Liver (tissue), 9 donors: ENCODE results near the gene FOXD1. TPM values are rescaled to one million over a fixed set of nuclear protein-coding genes. Genes with fewer than 3 reads are reported as not detected.

Experiments used
- DNase-seq: peaks from one replicate; pipeline ENCODE4 v3.0.0-alpha.2; 2017; ENCODE audit warnings: low spot score
- H3K27ac ChIP-seq, 2 donors: one replicate each; pipeline ENCODE4 v1.7.0; 2013; ENCODE audit warnings: inconsistent platforms in 2 of 2, low read length in 2 of 2, control low read depth in 1 of 2, low read depth in 1 of 2, mild to moderate bottlenecking in 1 of 2
- H3K27me3 ChIP-seq, 4 donors: one replicate each; pipeline versions ENCODE4 v1.6.1 to v1.7.0; 2013; ENCODE audit warnings: low read length in 3 of 4, inconsistent platforms in 1 of 4, mild to moderate bottlenecking in 1 of 4, moderate library complexity in 1 of 4; ENCODE audit not compliant: control insufficient read depth in 4 of 4, insufficient read depth in 4 of 4
- H3K36me3 ChIP-seq, 4 donors: one replicate each; pipeline versions ENCODE4 v1.6.1 to v1.7.0; 2013; ENCODE audit warnings: low read length in 3 of 4, mild to moderate bottlenecking in 3 of 4, low read depth in 1 of 4, moderate library complexity in 1 of 4; ENCODE audit not compliant: control insufficient read depth in 4 of 4, insufficient read depth in 3 of 4
- H3K4me1 ChIP-seq, 4 donors: one replicate each; pipeline versions ENCODE4 v1.6.1 to v1.7.0; 2013; ENCODE audit warnings: low read length in 3 of 4, mild to moderate bottlenecking in 3 of 4, moderate library complexity in 1 of 4; ENCODE audit not compliant: control insufficient read depth in 4 of 4, insufficient read depth in 4 of 4
- H3K4me3 ChIP-seq, 3 donors: one replicate each; pipeline versions ENCODE4 v1.6.1 to v1.7.0; 2013; ENCODE audit warnings: low read length in 3 of 3, control low read depth in 1 of 3, low read depth in 1 of 3, mild to moderate bottlenecking in 1 of 3
- H3K9ac ChIP-seq, 2 donors: one replicate each; pipeline ENCODE4 v1.7.0; 2013; ENCODE audit warnings: low read length in 2 of 2, mild to moderate bottlenecking in 2 of 2, moderate library complexity in 2 of 2, control low read depth in 1 of 2, low read depth in 1 of 2
- H3K9me3 ChIP-seq, 4 donors: one replicate each; pipeline versions ENCODE4 v1.6.1 to v1.7.0; 2013; ENCODE audit warnings: low read length in 3 of 4; ENCODE audit not compliant: control insufficient read depth in 4 of 4
- GABPA ChIP-seq, 2 donors: IDR thresholded peaks in 1 of 2; conservative IDR thresholded peaks in 1 of 2; 2 replicates each; pipeline ENCODE4 v1.6.1; 2016; ENCODE audit warnings: antibody characterized with exemption in 2 of 2, mild to moderate bottlenecking in 1 of 2, moderate library complexity in 1 of 2
- HNF4G ChIP-seq: IDR thresholded peaks from 2 replicates; pipeline ENCODE4 v1.6.1; 2016; ENCODE audit warnings: antibody characterized with exemption
- NR2F2 ChIP-seq: IDR thresholded peaks from 2 replicates; pipeline ENCODE4 v1.6.1; 2016; ENCODE audit warnings: antibody characterized with exemption
- RAD21 ChIP-seq, 2 donors: IDR thresholded peaks; 2 replicates each; pipeline ENCODE4 v1.6.1; 2016; ENCODE audit warnings: antibody characterized with exemption in 2 of 2, mild to moderate bottlenecking in 2 of 2
- SP1 ChIP-seq: IDR thresholded peaks from 2 replicates; pipeline ENCODE4 v1.6.1; 2018; ENCODE audit warnings: antibody characterized with exemption, mild to moderate bottlenecking
- YY1 ChIP-seq: IDR thresholded peaks from 2 replicates; pipeline ENCODE4 v1.6.1; 2016; ENCODE audit warnings: antibody characterized with exemption, mild to moderate bottlenecking
- WGBS: extraction: QIAGEN DNeasy Blood & Tissue Kit; methylation state at CpG from one replicate; pipeline ENCODE4 v1.1.7; 2013; 5-methylcytosine and 5-hydroxymethylcytosine counted together
- polyA plus RNA-seq, 2 donors: library from polyadenylated mRNA; stranded (reverse) in 1 of 2; unstranded in 1 of 2; fragments of 200-250 nt in 1 of 2; fragments of >200 nt in 1 of 2; fragmentation: Nextera tagmentation in 1 of 2; extraction: Ambion mirVana in 1 of 2; gene quantifications; one replicate each; pipeline versions ENCODE4 v1.2.1 to v1.2.3, GENCODE V29; 2013 to 2015
- total RNA-seq, 2 donors: library from RNA; depleted of rRNA; stranded (reverse); fragments of >200 nt; gene quantifications; one replicate each; pipeline ENCODE4 v1.2.3, GENCODE V29; 2014
- TF ChIP-seq, protein P1 (sequence below): IDR thresholded peaks from 2 replicates; pipeline ENCODE4 v1.6.1; 2016; ENCODE audit warnings: antibody characterized with exemption
- TF ChIP-seq, protein P2 (sequence below): IDR thresholded peaks from 2 replicates; pipeline ENCODE4 v1.6.1; 2016; ENCODE audit warnings: antibody characterized with exemption
- TF ChIP-seq, protein P3 (sequence below): IDR thresholded peaks from 2 replicates; pipeline ENCODE4 v1.6.1; 2016; ENCODE audit warnings: antibody characterized with exemption
- donor health status: healthy.
- donor health status: healthy.
- donor health status: healthy.
- donor health status: healthy.
- donor health status: healthy.

Gene FOXD1
- total and polyA plus RNA-seq, 4 donors, result not detected

DNA sequence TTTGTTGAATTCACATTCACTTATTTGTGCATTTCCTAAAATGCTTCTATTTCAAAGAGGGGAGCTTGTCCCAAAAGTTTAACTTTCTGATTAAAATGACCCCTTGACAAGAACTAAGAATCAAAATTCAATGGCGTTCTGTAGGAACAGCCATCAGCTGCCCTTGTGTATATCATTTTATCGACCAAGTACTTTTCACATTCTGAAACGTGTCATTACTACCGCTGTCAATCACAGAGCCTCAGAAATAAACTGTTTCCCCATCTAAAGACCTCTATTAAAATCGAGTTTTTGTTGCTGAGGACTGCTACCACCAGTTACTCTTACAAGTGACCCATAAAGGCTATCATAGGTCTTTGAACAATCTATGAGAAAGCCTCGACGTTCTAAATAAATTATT is 1.6 kb upstream of the FOXD1 start (continued):
- TF ChIP-seq GABPA (IDR thresholded peaks at IDR 0.05 in 1 of 2, conservative IDR thresholded peaks at IDR 0.05 in 1 of 2), result no peak

DNA sequence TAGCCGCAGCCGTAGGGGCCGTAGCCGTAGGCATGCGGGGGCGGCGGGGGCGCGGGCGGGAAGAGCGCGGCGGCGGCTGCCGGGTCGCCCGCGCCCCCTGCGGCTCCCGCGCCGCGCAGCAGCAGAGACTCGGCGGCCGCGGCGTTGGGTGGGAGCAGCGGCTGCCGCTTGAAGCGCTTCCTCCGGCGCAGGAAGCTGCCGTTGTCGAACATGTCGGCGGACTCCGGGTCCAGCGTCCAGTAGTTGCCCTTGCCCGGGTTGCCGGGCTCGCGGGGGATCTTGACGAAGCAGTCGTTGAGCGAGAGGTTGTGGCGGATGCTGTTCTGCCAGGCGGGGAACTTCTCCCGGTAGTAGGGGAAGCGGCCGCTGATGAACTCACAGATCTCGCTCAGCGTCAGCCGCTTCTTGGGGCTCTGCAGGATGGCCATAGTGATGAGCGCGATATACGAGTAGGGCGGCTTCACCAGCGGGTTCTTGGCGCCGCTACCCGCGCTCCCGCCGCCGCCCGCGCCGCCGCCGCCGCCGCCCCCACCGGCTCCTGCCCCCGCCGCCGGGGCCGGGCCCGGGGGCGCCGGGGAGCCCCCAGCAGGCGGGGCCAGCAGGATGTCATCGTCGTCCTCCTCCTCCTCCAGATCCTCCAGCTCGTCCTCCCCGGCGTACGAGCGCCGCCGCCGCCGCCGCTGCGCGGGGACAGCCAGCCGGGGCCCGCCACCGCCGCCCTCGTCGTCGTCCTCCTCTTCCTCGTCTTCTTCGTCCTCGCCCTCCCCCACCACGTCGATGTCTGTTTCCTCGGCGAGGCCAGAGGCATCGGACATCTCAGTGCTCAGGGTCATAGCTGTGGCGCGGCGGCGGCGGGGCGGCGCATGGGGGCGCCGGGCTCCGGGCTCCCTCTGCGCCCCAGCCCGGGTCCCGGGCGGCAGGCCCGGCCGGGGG is 781 bp downstream of the FOXD1 start:
- no peak for DNase-seq

DNA sequence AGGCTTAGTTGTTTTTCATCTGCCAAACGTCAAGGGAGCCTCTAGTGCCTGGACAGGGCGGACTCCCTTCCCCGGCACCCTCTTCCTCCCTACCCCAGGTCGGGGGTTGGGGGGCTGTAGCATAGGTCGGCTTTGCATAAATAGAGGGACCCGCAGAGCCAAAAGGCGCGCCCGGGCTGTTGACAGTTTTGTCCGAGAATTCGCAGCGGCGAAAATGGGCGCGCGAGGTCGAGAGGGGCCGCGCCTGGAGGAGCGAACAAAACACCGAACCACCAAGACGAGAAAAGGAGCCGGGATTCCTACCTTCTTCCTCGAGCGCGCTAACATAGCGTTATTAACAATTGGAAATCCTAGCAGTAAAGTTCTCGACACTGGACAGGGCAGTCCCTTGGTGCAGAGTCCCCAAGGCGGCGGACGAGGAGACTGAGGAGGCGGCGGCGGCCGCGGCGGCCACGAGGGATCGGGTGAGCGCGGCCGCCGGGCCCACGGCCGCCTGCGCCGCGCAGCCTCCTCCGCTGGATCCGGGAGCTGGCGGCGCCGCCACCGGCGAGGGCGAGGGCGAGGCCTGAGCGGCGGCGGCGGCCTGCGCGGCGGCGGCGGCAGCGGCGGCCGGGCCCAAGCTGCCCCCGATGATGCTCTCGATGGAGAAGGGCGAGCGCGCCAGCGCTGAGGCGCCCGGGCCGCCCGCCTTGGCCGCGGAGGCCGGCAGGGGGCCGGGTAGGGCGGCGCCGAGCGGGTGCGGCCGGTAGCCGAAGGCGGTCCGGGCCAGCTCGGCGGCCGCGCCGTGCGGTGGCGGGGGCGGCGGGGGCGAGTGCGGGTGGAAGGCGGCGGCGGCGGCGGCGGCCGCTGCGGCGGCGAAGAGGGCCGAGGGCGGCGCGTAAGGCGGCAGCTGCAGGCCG is 1.7 kb downstream of the FOXD1 start:
- 5% methylated on average over 119 of the region's 119 CpGs for WGBS
- peak overlapping the region in 2 of 3 donors; percentile 29 to 59 for H3K4me3 ChIP-seq
- H3K9ac ChIP-seq, result no peak overlapping the region
- peaks cover 14 to 50% (median 25%) of the 10 kb centered on the region in 4 donors for H3K27me3 ChIP-seq
- no peak overlapping the region for H3K27ac ChIP-seq
- TF ChIP-seq, protein P1, sequence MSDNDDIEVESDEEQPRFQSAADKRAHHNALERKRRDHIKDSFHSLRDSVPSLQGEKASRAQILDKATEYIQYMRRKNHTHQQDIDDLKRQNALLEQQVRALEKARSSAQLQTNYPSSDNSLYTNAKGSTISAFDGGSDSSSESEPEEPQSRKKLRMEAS, result no peak
- TF ChIP-seq NR2F2 (no peak), HNF4G (no peak)
- no peak for DNase-seq
- H3K4me1 ChIP-seq, result peaks cover 8 to 32% (median 17%) of the 10 kb centered on the region in 4 donors
- no peaks in the 10 kb centered on the region for H3K36me3 ChIP-seq
- peaks cover 0 to 5% (median 0%) of the 10 kb centered on the region in 4 donors for H3K9me3 ChIP-seq

More for the DNA sequence above, 781 bp downstream of the FOXD1 start:
- no peak overlapping the region for H3K27ac ChIP-seq
- 3% methylated on average over 127 of the region's 127 CpGs for WGBS
- peak overlapping the region in 1 of 3 donors; percentile 59 for H3K4me3 ChIP-seq
- H3K36me3 ChIP-seq, result no peaks in the 10 kb centered on the region
- TF ChIP-seq, protein P2, sequence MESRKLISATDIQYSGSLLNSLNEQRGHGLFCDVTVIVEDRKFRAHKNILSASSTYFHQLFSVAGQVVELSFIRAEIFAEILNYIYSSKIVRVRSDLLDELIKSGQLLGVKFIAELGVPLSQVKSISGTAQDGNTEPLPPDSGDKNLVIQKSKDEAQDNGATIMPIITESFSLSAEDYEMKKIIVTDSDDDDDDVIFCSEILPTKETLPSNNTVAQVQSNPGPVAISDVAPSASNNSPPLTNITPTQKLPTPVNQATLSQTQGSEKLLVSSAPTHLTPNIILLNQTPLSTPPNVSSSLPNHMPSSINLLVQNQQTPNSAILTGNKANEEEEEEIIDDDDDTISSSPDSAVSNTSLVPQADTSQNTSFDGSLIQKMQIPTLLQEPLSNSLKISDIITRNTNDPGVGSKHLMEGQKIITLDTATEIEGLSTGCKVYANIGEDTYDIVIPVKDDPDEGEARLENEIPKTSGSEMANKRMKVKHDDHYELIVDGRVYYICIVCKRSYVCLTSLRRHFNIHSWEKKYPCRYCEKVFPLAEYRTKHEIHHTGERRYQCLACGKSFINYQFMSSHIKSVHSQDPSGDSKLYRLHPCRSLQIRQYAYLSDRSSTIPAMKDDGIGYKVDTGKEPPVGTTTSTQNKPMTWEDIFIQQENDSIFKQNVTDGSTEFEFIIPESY, result no peak
- TF ChIP-seq, protein P3, sequence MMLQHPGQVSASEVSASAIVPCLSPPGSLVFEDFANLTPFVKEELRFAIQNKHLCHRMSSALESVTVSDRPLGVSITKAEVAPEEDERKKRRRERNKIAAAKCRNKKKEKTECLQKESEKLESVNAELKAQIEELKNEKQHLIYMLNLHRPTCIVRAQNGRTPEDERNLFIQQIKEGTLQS, result no peak
- TF ChIP-seq SP1 (no peak), GABPA (IDR thresholded peaks at IDR 0.05 in 1 of 2, conservative IDR thresholded peaks at IDR 0.05 in 1 of 2) (no peak), RAD21 (IDR thresholded peaks at IDR 0.05) (no peak), YY1 (no peak)
- TF ChIP-seq, protein P1, result no peak
- H3K27me3 ChIP-seq, result peaks cover 11 to 48% (median 27%) of the 10 kb centered on the region in 4 donors
- H3K9ac ChIP-seq, result no peak overlapping the region
- peaks cover 0 to 5% (median 0%) of the 10 kb centered on the region in 4 donors for H3K9me3 ChIP-seq
- peaks cover 8 to 32% (median 17%) of the 10 kb centered on the region in 4 donors for H3K4me1 ChIP-seq
